ENCODE results near the gene SEC14L1. TPM values are rescaled to one million over a fixed set of nuclear protein-coding genes. Genes with fewer than 3 reads are reported as not detected.

The SEC14L1 gene
- polyA plus RNA-seq, 3 donors: 19.2 to 64.2 (median 58.4) TPM

DNA sequence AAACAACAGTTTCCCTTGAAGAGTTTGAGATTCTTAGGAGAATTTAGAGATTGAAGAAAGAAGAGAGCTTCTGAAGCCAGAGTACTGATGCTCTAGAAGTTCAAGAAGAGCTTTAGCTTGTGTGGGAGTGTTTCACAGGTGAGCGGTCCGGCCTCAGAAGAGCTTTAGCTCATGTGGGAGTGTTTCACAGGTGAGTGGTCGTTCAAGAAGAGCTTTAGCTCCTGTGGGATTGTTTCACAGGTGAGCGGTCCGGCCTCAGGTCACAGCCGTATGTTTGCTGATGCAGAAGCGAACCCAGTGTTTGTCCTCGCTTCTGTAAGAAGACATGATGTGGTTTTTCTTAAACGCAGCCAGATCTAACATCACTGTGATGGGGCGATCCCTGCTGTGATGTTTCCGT lies 76.4 kb downstream of the SEC14L1 start:
- WGBS, 3 donors: 91 to 95% (median 92%) methylated on average over 11 of the region's 11 CpGs

GRCh38 chr17:77217566-77217965 lies 76.8 kb downstream of the SEC14L1 start:
- WGBS, 3 donors: 84 to 89% (median 85%) methylated on average over 11 of the region's 11 CpGs
- no peak overlapping the region for H3K27ac ChIP-seq (ENCODE audit: low read depth, low read length)

More for the DNA sequence above, 76.4 kb downstream of the SEC14L1 start:
- H3K27ac ChIP-seq (ENCODE audit: low read depth, low read length): no peak overlapping the region

DNA sequence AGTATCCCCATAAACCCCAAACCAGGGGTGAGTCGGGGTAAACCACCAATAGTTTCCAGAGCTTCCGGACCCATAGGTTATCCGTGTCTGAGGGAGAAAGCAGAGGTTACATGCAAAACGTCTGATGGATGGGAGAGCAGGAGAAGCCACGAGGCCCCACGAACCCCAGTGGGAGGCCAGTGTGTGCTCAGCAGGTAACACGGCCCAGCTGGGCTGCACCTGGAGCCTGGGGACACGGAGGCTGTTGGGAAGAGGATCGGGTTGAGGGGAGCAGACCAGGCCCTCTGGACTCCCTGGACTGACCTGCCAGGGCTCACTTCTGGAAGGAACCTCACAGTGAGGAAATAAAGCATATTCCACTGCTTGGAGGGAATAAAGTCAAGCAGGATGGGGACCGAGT lies 78.1 kb downstream of the SEC14L1 start:
- 84 to 91% (median 85%) methylated on average over 10 of the region's 10 CpGs for WGBS, 3 donors

DNA sequence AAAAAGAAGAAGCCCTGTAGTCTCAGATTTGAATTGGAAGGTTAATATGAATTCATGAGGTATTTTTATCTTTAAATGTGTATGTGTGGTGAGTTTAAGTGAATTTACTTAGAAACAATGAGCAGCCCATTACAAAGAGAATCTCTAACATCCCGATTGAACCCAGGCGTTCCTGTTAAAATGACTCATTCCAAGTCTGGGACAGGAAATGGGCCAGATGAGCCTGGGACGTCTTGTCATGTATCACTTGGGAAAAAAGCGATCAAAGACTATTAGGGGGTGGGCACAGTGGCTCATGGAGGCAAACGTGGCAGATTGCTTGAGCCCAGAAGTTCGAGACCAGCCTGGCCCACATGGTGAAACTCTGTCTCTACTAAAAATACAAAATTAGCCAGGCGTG lies 81.6 kb downstream of the SEC14L1 start:
- no peak overlapping the region for H3K27ac ChIP-seq (ENCODE audit: low read depth, low read length)

More for the DNA sequence above, 78.1 kb downstream of the SEC14L1 start:
- no peak overlapping the region for H3K27ac ChIP-seq (ENCODE audit: low read depth, low read length)

DNA sequence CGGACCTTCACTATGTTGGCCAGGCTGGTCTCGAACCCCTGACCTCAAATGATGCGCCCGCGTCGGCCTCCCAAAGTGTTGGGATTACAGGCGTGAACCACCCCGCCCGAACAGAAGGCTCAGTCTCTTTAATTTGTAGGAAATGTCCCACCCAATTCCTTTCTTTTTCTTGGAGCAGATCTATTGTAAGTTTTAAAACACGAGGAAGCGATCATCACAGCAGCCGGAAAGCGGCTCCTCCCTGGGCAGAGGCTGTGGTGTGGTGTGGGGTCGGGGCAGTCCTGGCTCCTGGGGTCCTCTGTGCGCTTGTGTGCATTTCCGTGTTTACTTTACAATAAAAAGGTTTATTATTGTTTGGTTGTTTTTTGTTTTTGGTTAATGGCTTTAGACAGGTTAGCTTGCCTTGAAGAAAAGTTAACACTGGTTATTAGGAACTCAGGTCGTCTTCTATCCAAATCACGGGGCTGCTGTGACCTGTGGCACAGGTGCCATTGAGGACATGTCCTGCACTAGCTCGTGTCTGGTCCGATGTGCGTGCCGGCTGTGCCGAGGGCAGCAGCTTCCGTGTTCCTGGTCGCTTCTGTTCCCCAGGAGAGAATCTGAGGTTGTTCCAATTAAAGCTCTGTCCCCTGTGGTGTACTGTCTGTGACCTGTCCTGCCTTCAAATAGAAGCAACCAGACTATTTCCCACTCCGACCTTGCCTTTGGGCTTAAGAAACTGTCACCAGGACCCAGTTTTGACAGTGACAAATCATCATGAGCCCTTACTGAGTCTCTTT lies 83.1 kb downstream of the SEC14L1 start:
- H3K27ac ChIP-seq (ENCODE audit: low read depth, low read length): no peak overlapping the region
- 73 to 81% (median 80%) methylated on average over 26 of the region's 26 CpGs for WGBS, 3 donors

More for the DNA sequence above, 81.6 kb downstream of the SEC14L1 start:
- 80 to 86% (median 82%) methylated on average over 7 of the region's 7 CpGs for WGBS, 3 donors

DNA sequence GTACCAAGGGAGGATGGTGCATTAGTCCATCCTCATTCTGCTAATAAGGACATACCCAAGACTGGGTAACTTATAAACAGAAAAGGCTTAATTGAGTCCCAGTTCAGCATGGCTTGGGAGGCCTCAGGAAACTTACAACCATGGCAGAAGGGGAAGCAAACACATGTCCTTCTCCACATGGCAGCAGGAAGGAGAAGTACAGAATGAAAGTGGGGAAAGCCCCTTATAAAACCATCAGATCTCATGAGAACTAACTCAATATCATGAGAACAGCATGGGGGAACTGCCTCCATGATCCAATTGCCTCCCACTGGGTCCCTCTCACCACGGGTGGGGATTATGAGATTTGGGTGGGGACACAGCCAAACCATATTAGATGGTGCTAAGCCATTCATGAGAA lies 84.5 kb downstream of the SEC14L1 start:
- H3K27ac ChIP-seq (ENCODE audit: low read depth, low read length): no peak overlapping the region
- WGBS, 3 donors: 82 to 89% (median 88%) methylated on average over 1 of the region's 1 CpG

GRCh38 chr17:77227461-77228240 lies 86.9 kb downstream of the SEC14L1 start:
- no peak overlapping the region for H3K27ac ChIP-seq (ENCODE audit: low read depth, low read length)
- 77 to 82% (median 79%) methylated on average over 22 to 23 of the region's 23 CpGs for WGBS, 3 donors

DNA sequence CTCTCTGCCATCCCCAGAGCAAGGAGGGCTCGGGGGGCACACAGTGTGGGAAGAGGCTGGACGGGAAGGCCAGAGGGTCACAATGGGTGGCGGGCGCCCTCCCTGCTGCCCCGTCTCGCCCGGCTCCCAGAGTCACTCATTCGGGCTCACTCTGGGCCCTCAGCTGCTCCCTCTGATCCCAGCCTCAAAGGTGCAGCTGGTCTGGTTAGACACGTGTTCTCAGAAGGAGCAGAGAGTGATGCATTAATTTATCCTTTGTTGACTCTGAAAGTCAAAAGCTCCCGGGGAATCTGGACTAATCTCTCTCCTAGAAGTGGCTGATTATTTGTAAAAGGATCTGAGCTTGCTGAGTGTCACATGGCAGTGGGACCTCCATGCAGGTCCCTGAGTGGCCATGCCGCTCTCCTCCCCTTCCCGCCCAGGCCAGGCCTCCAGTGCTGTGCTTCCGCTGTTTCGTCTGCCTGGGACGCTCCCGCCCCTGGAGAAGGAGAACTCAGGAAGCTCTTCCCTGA lies 87.5 kb downstream of the SEC14L1 start:
- H3K27ac ChIP-seq (ENCODE audit: low read depth, low read length): no peak overlapping the region
- WGBS, 3 donors: 75 to 86% (median 82%) methylated on average over 15 to 16 of the region's 16 CpGs

- 85 to 91% (median 88%) methylated on average over 13 of the region's 13 CpGs for WGBS, 3 donors
- H3K27ac ChIP-seq (ENCODE audit: low read depth, low read length): no peak overlapping the region
Observed at GRCh38 chr17:77228816-77229215, 88.0 kb downstream of the SEC14L1 start.

GRCh38 chr17:77229786-77230435 lies 89.1 kb downstream of the SEC14L1 start:
- no peak overlapping the region for H3K27ac ChIP-seq (ENCODE audit: low read depth, low read length)
- 84 to 96% (median 95%) methylated on average over 24 to 25 of the region's 25 CpGs for WGBS, 3 donors

DNA sequence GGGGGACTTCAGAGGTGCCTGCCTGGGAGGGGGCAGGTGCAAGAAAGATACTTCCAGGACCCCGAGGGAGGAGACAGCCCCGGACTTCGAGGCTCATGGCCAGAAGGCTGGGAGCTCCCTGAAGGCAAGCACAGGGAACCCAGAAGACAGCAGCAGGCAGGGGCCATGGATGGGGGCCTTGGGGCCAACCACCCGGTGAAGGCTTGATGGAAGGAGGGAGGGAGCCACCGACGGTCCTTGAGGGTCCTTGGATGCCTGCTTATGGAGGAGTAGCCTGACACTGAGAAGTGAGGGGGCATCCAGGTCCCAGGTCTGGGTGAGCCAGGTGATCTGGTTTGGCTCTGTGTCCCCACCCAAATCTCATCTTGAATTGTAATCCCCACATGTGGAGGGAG lies 89.7 kb downstream of the SEC14L1 start:
- WGBS, 3 donors: 93 to 95% (median 94%) methylated on average over 6 of the region's 6 CpGs
- H3K27ac ChIP-seq (ENCODE audit: low read depth, low read length): no peak overlapping the region

DNA sequence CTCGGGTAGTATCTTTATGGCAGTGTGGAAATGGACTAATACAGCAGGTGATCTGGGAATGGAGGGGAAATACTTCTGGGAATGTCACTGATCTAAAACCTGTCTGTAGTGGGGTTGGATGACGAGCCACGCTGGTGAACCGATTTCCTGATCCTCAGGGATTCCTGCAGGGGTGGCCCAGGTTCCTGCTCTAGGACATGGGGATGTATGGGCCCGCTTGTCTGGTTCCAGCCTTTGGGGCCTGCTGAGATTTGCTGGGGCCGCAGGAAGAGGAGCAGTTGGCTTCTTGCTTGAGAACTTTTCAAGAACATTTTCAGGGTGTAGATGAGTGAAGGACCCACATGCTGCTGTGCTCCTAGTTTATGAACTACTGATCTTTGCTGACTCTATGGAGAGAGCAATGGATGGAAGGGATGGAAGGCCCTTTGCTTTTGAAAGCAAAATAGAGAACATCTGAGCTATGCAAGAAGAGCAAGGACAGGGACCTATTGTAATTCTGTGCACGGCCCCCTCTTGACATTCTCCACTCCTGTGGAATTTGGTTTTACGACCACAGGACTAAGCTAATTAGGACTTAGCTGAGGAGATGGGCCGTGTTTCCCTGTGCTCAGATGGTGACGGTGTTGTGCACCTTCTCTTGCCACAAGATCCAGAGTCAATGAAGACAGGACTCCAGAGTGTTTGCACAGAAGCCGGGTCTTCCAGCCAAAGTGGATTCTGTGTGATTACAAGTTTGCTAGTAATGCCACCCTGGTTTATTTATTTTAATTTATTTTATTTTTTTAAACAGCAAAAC lies 90.5 kb downstream of the SEC14L1 start:
- WGBS, 3 donors: 86 to 95% (median 95%) methylated on average over 11 of the region's 11 CpGs
- no peak overlapping the region for H3K27ac ChIP-seq (ENCODE audit: low read depth, low read length)

DNA sequence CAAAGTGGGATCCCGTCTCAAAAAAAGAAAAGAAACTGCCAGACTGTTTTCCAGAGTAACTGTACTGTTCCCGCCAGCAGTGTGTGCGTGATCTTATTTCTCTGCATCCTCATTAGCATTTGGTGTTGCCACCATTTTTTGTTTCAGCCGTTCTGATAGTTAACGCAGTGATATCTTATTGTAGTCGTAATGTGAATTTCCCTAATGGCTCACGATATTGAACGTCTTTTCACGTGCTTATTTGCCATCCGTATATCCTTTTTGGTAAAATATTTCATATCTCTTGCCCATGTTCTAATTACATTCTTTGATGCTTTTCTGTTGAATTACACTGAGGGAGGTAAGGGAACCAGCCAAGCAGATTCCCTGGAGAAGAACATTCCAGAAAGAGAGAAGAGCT lies 92.4 kb downstream of the SEC14L1 start:
- H3K27ac ChIP-seq (ENCODE audit: low read depth, low read length): no peak overlapping the region
- WGBS, 3 donors: 93 to 99% (median 95%) methylated on average over 10 of the region's 10 CpGs

DNA sequence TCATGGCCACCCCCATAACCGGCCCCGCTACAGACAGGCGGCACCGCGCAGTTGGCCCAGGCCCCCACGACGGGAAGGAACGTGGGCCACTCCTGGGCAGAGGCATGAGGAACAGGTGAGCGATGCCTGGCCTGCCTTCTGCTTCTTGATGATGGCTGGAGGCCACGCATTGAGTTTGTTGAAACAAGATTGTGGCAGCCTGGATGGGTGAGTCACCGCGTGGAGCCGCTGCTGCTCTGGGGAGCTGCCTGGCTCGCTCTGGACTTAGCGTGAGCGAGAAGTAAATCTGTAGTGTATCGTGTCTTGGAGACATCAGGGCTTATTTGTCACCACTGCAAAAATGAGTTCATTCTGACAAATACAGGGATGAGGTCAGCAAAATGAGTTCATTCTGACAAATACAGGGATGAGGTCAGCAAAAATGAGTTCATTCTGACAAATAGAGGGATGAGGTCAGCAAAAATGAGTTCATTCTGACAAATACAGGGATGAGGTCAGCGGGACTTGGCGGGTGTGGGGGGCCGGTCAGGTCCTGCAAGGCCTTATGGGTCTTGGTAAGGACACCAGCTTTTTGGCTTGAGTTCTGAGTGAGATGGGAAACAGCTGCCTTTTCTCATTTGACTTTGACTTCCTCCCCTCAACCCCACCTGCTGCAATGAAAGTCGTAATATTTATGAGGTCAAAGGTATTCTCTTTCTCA lies 93.0 kb downstream of the SEC14L1 start:
- H3K27ac ChIP-seq (ENCODE audit: low read depth, low read length): no peak overlapping the region
- 76 to 77% (median 77%) methylated on average over 21 of the region's 21 CpGs for WGBS, 3 donors

GRCh38 chr17:77234695-77235094 lies 93.9 kb downstream of the SEC14L1 start:
- no peak overlapping the region for H3K27ac ChIP-seq (ENCODE audit: low read depth, low read length)
- 87 to 89% (median 88%) methylated on average over 9 of the region's 9 CpGs for WGBS, 3 donors

DNA sequence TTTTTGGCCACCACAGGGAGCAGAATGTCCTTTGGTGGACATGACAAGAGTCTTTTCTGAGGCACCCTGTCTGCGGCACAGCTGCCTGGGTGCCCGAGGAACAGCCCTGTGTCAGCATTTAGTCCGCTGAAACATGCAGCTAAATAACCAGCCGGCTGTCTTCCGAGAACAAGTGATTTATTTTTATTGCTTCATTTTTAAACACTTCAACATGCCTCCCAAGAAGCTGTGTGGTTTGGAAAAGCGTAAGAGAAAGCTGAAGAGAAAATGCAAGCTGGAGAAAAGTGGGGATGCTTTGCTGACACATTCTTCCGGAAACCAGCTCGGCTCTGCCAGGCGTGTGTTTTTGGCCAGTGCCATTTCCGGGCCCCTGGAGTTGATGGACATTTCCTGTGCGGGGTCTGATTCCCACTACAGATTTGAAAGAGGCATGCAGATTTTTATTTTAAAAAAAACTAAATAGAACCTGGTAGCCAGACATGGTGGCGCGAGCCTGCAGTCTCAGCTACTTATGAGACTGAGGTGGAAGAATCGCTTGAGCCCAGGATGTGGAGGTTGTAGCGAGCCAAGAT lies 94.7 kb downstream of the SEC14L1 start:
- WGBS, 3 donors: 8 to 54% (median 14%) methylated on average over 15 of the region's 15 CpGs
- no peak overlapping the region for H3K27ac ChIP-seq (ENCODE audit: low read depth, low read length)

All from adipose tissue (tissue), 3 donors.